ENCODE measurements around the gene MARCOL. TPM values are rescaled to one million over a fixed set of nuclear protein-coding genes. Genes with fewer than 3 reads are reported as not detected.

MARCOL gene
- total RNA-seq, 1 donor from 2014 or later, result not detected

- no peaks in the 10 kb centered on the region for H3K27me3 ChIP-seq
- no peak for TF ChIP-seq POLR2AphosphoS5 (IDR thresholded peaks at IDR 0.05; ENCODE audit: insufficient read depth in 1 of 2, low read depth in 1 of 2)
- no peak for TF ChIP-seq CTCF (IDR thresholded peaks at IDR 0.05)
- TF ChIP-seq POLR2A (IDR thresholded peaks at IDR 0.05), result no peak
- no peaks in the 10 kb centered on the region for H3K36me3 ChIP-seq
- no peak overlapping the region for H3K27ac ChIP-seq
- intact Hi-C loops (cut with DNase I), result no loop called here
- DNase-seq (ENCODE audit: extremely low spot score in 2 of 2), result no peak
- no peak overlapping the region for H3K4me3 ChIP-seq
- no peaks in the 10 kb centered on the region for H3K4me1 ChIP-seq
- H3K9me3 ChIP-seq, result no peaks in the 10 kb centered on the region
Measured at GRCh38 chr5:148214665-148215185, 23.6 kb upstream of the MARCOL start.

GRCh38 chr5:148221508-148221907, 16.8 kb upstream of the MARCOL start:
- DNase-seq (ENCODE audit: extremely low spot score in 2 of 2), result no peak
- H3K4me1 ChIP-seq, result no peaks in the 10 kb centered on the region
- no peaks in the 10 kb centered on the region for H3K36me3 ChIP-seq
- no peaks in the 10 kb centered on the region for H3K9me3 ChIP-seq
- no peaks in the 10 kb centered on the region for H3K27me3 ChIP-seq
- TF ChIP-seq CTCF (IDR thresholded peaks at IDR 0.05) (no peak), POLR2AphosphoS5 (IDR thresholded peaks at IDR 0.05; ENCODE audit: insufficient read depth in 1 of 2, low read depth in 1 of 2) (no peak), POLR2A (IDR thresholded peaks at IDR 0.05) (no peak)
- intact Hi-C loops (cut with DNase I), result no loop called here
- no peak overlapping the region for H3K4me3 ChIP-seq
- no peak overlapping the region for H3K27ac ChIP-seq

GRCh38 chr5:148224117-148224742, 14.1 kb upstream of the MARCOL start:
- TF ChIP-seq POLR2AphosphoS5 (IDR thresholded peaks at IDR 0.05; ENCODE audit: insufficient read depth in 1 of 2, low read depth in 1 of 2), result peak in 1 of 2 donors; percentile 78
- no peak for TF ChIP-seq POLR2A (IDR thresholded peaks at IDR 0.05)
- intact Hi-C loops (cut with DNase I), result no loop called here
- H3K4me3 ChIP-seq, result no peak overlapping the region
- H3K27me3 ChIP-seq, result no peaks in the 10 kb centered on the region
- H3K4me1 ChIP-seq, result no peaks in the 10 kb centered on the region
- no peak overlapping the region for H3K27ac ChIP-seq
- DNase-seq (ENCODE audit: extremely low spot score in 2 of 2), result no peak
- H3K9me3 ChIP-seq, result no peaks in the 10 kb centered on the region
- no peaks in the 10 kb centered on the region for H3K36me3 ChIP-seq

GRCh38 chr5:148228392-148228984, 9.8 kb upstream of the MARCOL start:
- Histone ChIP-seq H3K4me1 (no peaks in the 10 kb centered on the region), H3K4me3 (no peak overlapping the region), H3K27me3 (no peaks in the 10 kb centered on the region), H3K36me3 (no peaks in the 10 kb centered on the region), H3K9me3 (no peaks in the 10 kb centered on the region), H3K27ac (no peak overlapping the region)
- no peak for DNase-seq (ENCODE audit: extremely low spot score in 2 of 2)
- TF ChIP-seq POLR2AphosphoS5 (IDR thresholded peaks at IDR 0.05; ENCODE audit: insufficient read depth in 1 of 2, low read depth in 1 of 2), result no peak
- TF ChIP-seq POLR2A (IDR thresholded peaks at IDR 0.05), result no peak
- no peak for TF ChIP-seq CTCF (IDR thresholded peaks at IDR 0.05)
- intact Hi-C loops (cut with DNase I), result no loop called here

GRCh38 chr5:148229840-148230239, 8.5 kb upstream of the MARCOL start:
- no peak overlapping the region for H3K27ac ChIP-seq
- no peaks in the 10 kb centered on the region for H3K4me1 ChIP-seq
- no peak for TF ChIP-seq CTCF (IDR thresholded peaks at IDR 0.05)
- TF ChIP-seq POLR2AphosphoS5 (IDR thresholded peaks at IDR 0.05; ENCODE audit: insufficient read depth in 1 of 2, low read depth in 1 of 2), result no peak
- no peak overlapping the region for H3K4me3 ChIP-seq
- no peaks in the 10 kb centered on the region for H3K9me3 ChIP-seq
- no peaks in the 10 kb centered on the region for H3K27me3 ChIP-seq
- no peak for DNase-seq (ENCODE audit: extremely low spot score in 2 of 2)
- intact Hi-C loops (cut with DNase I), result no loop called here
- H3K36me3 ChIP-seq, result no peaks in the 10 kb centered on the region
